ENCODE measurements around the gene FLT3LG.
"Not testable (repeated sequence)": the region's sequence is repeated elsewhere in the genome, so short reads cannot be mapped to it uniquely, and the experiment has no call there.

FLT3LG gene

DNA sequence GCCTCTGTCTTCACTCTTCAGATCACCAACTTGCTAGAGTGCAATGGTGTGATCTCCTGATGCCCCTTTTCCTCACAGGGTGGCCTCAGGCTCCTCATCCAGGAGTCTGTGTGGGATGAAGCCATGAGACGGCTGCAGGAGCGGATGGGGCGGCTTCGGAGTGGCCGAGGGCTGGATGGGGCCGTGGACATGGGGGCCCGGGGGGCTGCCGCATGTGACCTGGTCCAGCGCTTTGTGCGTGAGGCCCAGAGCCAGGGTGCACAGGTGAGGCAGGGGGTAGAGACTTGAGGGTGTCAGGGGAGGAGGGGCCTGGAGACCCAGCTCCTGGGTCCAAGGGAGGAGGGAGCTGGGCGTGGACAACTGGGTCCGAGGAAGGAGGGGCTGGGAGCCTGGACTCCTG lies 11.5 kb upstream of the FLT3LG start:
- Histone ChIP-seq H3K9me3 (ENCODE audit: control insufficient read depth in 2 of 2, low read length in 2 of 2) (no peaks in the 10 kb centered on the region), H3K9ac (ENCODE audit: low read length in 2 of 2) (no peak overlapping the region), H3K36me3 (ENCODE audit: control insufficient read depth in 2 of 2, insufficient read depth in 2 of 2, low read length in 2 of 2) (peaks cover 0 to 2% of the 10 kb centered on the region in 2 donors), H3K27ac (ENCODE audit: low read length) (no peak overlapping the region), H3K27me3 (ENCODE audit: control insufficient read depth in 1 of 2, insufficient read depth in 2 of 2, low read length in 2 of 2) (no peaks in the 10 kb centered on the region), H3K4me1 (ENCODE audit: control insufficient read depth, insufficient read depth, low read length) (peaks cover 4% of the 10 kb centered on the region), H3K4me3 (ENCODE audit: low read length in 2 of 2) (no peak overlapping the region)

DNA sequence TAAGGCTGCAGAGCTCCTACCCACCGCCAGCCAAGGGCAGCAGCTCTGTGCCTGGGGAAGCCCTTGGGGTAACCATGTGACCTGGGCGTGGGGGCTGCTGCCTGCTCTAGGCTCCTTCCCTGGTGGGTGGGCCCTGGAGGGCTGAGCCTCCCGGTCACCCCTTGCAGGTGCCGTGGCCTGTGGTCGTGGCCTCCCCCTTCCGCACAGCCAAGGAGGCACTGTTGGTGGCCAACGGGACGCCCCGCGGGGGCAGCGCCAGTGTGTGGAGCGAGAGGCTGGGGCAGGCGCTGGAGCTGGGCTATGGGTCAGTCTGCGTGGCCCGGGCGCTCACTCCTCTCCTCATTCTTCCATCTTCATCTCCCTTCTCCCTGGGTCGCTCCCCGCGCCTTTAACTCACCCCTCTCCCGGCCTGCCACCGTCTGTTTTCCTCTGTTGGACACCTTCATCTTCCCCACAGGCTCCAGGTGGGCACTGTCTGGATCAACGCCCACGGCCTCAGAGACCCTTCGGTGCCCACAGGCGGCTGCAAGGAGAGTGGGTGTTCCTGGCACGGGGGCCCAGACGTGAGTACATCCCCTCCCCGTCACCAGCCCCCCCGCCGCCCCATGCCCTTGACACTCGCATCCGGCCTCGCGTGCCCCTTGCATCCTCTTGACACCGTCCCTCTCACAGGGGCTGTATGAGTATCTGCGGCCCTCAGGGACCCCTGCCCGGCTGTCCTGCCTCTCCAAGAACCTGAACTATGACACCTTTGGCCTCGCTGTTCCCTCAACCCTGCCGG lies 9.9 kb upstream of the FLT3LG start:
- Histone ChIP-seq H3K9me3 (ENCODE audit: control insufficient read depth in 2 of 2, low read length in 2 of 2) (no peaks in the 10 kb centered on the region), H3K9ac (ENCODE audit: low read length in 2 of 2) (no peak overlapping the region), H3K4me1 (ENCODE audit: control insufficient read depth, insufficient read depth, low read length) (peaks cover 3% of the 10 kb centered on the region), H3K27me3 (ENCODE audit: control insufficient read depth in 1 of 2, insufficient read depth in 2 of 2, low read length in 2 of 2) (no peaks in the 10 kb centered on the region), H3K27ac (ENCODE audit: low read length) (no peak overlapping the region), H3K36me3 (ENCODE audit: control insufficient read depth in 2 of 2, insufficient read depth in 2 of 2, low read length in 2 of 2) (peaks cover 0 to 2% of the 10 kb centered on the region in 2 donors), H3K4me3 (ENCODE audit: low read length in 2 of 2) (no peak overlapping the region)

GRCh38 chr19:49465371-49465770 lies 8.6 kb upstream of the FLT3LG start:
- H3K27me3 ChIP-seq (ENCODE audit: control insufficient read depth in 1 of 2, insufficient read depth in 2 of 2, low read length in 2 of 2): no peaks in the 10 kb centered on the region

DNA sequence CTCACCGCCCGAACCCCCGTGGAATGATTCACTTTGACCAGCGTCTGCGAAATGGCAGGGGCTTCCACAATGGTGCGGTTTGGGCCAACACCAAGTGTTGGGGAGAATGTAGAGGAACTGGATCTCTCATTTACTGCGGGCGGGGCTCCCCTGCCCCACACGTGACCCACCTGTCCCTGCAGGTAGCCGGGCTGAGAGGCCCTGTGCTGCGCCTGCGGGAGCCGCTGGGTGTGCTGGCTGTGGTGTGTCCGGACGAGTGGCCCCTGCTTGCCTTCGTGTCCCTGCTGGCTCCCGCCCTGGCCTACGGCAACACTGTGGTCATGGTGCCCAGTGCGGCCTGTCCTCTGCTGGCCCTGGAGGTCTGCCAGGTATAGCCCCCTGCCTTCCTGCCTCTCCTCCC lies 5.8 kb upstream of the FLT3LG start:
- Histone ChIP-seq H3K9ac (ENCODE audit: low read length in 2 of 2) (no peak overlapping the region), H3K27me3 (ENCODE audit: control insufficient read depth in 1 of 2, insufficient read depth in 2 of 2, low read length in 2 of 2) (no peaks in the 10 kb centered on the region), H3K36me3 (ENCODE audit: control insufficient read depth in 2 of 2, insufficient read depth in 2 of 2, low read length in 2 of 2) (no peaks in the 10 kb centered on the region), H3K27ac (ENCODE audit: low read length) (peak overlapping the region; percentile 6), H3K9me3 (ENCODE audit: control insufficient read depth in 2 of 2, low read length in 2 of 2) (no peaks in the 10 kb centered on the region), H3K4me1 (ENCODE audit: control insufficient read depth, insufficient read depth, low read length) (peaks cover 5% of the 10 kb centered on the region), H3K4me3 (ENCODE audit: low read length in 2 of 2) (no peak overlapping the region)

More at GRCh38 chr19:49465371-49465770, 8.6 kb upstream of the FLT3LG start:
- no peak overlapping the region for H3K27ac ChIP-seq (ENCODE audit: low read length)
- H3K4me3 ChIP-seq (ENCODE audit: low read length in 2 of 2): no peak overlapping the region
- H3K9me3 ChIP-seq (ENCODE audit: control insufficient read depth in 2 of 2, low read length in 2 of 2): no peaks in the 10 kb centered on the region
- H3K9ac ChIP-seq (ENCODE audit: low read length in 2 of 2): no peak overlapping the region
- H3K36me3 ChIP-seq (ENCODE audit: control insufficient read depth in 2 of 2, insufficient read depth in 2 of 2, low read length in 2 of 2): no peaks in the 10 kb centered on the region
- peaks cover 5% of the 10 kb centered on the region for H3K4me1 ChIP-seq (ENCODE audit: control insufficient read depth, insufficient read depth, low read length)

DNA sequence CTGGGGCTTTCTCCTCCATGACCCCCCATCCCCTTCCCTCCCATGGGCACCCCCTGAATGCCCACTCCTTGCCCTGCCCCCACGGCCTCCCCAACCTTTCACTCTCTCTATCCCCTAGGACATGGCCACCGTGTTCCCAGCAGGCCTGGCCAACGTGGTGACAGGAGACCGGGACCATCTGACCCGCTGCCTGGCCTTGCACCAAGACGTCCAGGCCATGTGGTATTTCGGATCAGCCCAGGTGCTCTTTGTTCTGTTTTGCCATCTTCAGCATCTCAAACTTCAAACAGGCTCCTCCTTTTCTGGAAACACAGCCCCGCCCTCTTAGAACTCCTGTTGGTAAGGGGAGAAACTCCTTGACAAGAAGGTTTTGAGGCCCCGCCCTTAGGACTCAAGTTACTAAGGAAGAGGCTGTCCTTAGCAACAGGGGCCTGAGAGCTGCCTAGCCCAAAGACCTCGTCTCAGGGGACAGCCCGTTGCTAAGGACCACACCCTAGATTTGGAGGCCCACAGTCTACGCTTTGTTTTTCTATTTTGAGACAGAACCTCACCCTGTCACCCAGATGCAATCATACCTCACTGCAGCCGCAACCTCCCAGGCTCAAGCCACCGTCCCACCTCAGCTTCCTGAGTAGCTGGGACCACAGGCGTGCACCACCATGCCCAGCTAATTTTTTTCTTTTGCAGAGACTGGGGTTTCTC lies 5.1 kb upstream of the FLT3LG start:
- Histone ChIP-seq H3K9me3 (ENCODE audit: control insufficient read depth in 2 of 2, low read length in 2 of 2) (no peaks in the 10 kb centered on the region), H3K9ac (ENCODE audit: low read length in 2 of 2) (no peak overlapping the region), H3K36me3 (ENCODE audit: control insufficient read depth in 2 of 2, insufficient read depth in 2 of 2, low read length in 2 of 2) (no peaks in the 10 kb centered on the region), H3K4me3 (ENCODE audit: low read length in 2 of 2) (no peak overlapping the region), H3K27me3 (ENCODE audit: control insufficient read depth in 1 of 2, insufficient read depth in 2 of 2, low read length in 2 of 2) (no peaks in the 10 kb centered on the region), H3K4me1 (ENCODE audit: control insufficient read depth, insufficient read depth, low read length) (peaks cover 10% of the 10 kb centered on the region), H3K27ac (ENCODE audit: low read length) (peak overlapping the region; percentile 6)

- Histone ChIP-seq H3K4me1 (ENCODE audit: control insufficient read depth, insufficient read depth, low read length) (peaks cover 17% of the 10 kb centered on the region), H3K36me3 (ENCODE audit: control insufficient read depth in 2 of 2, insufficient read depth in 2 of 2, low read length in 2 of 2) (no peaks in the 10 kb centered on the region), H3K27ac (ENCODE audit: low read length) (no peak overlapping the region), H3K9ac (ENCODE audit: low read length in 2 of 2) (no peak overlapping the region), H3K9me3 (ENCODE audit: control insufficient read depth in 2 of 2, low read length in 2 of 2) (no peaks in the 10 kb centered on the region), H3K27me3 (ENCODE audit: control insufficient read depth in 1 of 2, insufficient read depth in 2 of 2, low read length in 2 of 2) (no peaks in the 10 kb centered on the region), H3K4me3 (ENCODE audit: low read length in 2 of 2) (no peak overlapping the region)
Measured at GRCh38 chr19:49469828-49470614, 4.0 kb upstream of the FLT3LG start.

DNA sequence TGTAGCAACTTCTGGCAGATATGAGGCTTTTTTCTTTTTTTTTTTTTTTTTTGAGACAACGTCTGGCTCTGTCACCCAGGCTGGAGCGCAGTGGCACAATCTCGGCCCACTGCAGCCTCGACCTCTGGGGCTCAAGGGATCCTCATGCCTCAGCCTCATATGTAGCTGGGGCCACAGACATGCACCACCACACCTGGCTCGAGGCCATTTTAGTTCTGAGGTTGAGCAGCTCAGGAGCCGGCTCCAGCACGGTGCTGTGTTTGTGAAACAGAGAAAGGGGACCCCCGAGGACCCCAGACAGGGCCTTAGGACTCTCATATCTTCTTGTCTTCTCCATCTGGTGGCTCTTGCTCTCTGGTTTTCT lies 3.4 kb upstream of the FLT3LG start:
- no peaks in the 10 kb centered on the region for H3K9me3 ChIP-seq (ENCODE audit: control insufficient read depth in 2 of 2, low read length in 2 of 2)
- H3K27ac ChIP-seq (ENCODE audit: low read length): no peak overlapping the region
- no peak overlapping the region for H3K4me3 ChIP-seq (ENCODE audit: low read length in 2 of 2)
- no peaks in the 10 kb centered on the region for H3K36me3 ChIP-seq (ENCODE audit: control insufficient read depth in 2 of 2, insufficient read depth in 2 of 2, low read length in 2 of 2)
- no peak overlapping the region for H3K9ac ChIP-seq (ENCODE audit: low read length in 2 of 2)
- H3K4me1 ChIP-seq (ENCODE audit: control insufficient read depth, insufficient read depth, low read length): peaks cover 17% of the 10 kb centered on the region
- no peaks in the 10 kb centered on the region for H3K27me3 ChIP-seq (ENCODE audit: control insufficient read depth in 1 of 2, insufficient read depth in 2 of 2, low read length in 2 of 2)

- no peak overlapping the region for H3K9ac ChIP-seq (ENCODE audit: low read length in 2 of 2)
- H3K27ac ChIP-seq (ENCODE audit: low read length): no peak overlapping the region
- no peaks in the 10 kb centered on the region for H3K27me3 ChIP-seq (ENCODE audit: control insufficient read depth in 1 of 2, insufficient read depth in 2 of 2, low read length in 2 of 2)
- no peaks in the 10 kb centered on the region for H3K36me3 ChIP-seq (ENCODE audit: control insufficient read depth in 2 of 2, insufficient read depth in 2 of 2, low read length in 2 of 2)
- H3K4me1 ChIP-seq (ENCODE audit: control insufficient read depth, insufficient read depth, low read length): peaks cover 26% of the 10 kb centered on the region
- no peaks in the 10 kb centered on the region for H3K9me3 ChIP-seq (ENCODE audit: control insufficient read depth in 2 of 2, low read length in 2 of 2)
- H3K4me3 ChIP-seq (ENCODE audit: low read length in 2 of 2): no peak overlapping the region
Measured at GRCh38 chr19:49472936-49473335, 1.1 kb upstream of the FLT3LG start.

- H3K9ac ChIP-seq (ENCODE audit: low read length in 2 of 2): peak overlapping the region; percentile 83 to 84
- peak overlapping the region; percentile 71 for H3K27ac ChIP-seq (ENCODE audit: low read length)
- not testable (repeated sequence) for H3K27me3 ChIP-seq (ENCODE audit: control insufficient read depth in 1 of 2, insufficient read depth in 2 of 2, low read length in 2 of 2); H3K9me3 ChIP-seq (ENCODE audit: control insufficient read depth in 2 of 2, low read length in 2 of 2); H3K36me3 ChIP-seq (ENCODE audit: control insufficient read depth in 2 of 2, insufficient read depth in 2 of 2, low read length in 2 of 2)
- peaks cover 28% of the 10 kb centered on the region for H3K4me1 ChIP-seq (ENCODE audit: control insufficient read depth, insufficient read depth, low read length)
- H3K4me3 ChIP-seq (ENCODE audit: low read length in 2 of 2): peak overlapping the region; percentile 78 to 81
Measured at GRCh38 chr19:49473501-49473867, 531 bp upstream of the FLT3LG start.

- H3K36me3 ChIP-seq (ENCODE audit: control insufficient read depth in 2 of 2, insufficient read depth in 2 of 2, low read length in 2 of 2): no peaks in the 10 kb centered on the region
- peak overlapping the region; percentile 78 to 81 for H3K4me3 ChIP-seq (ENCODE audit: low read length in 2 of 2)
- H3K27me3 ChIP-seq (ENCODE audit: control insufficient read depth in 1 of 2, insufficient read depth in 2 of 2, low read length in 2 of 2): no peaks in the 10 kb centered on the region
- H3K9me3 ChIP-seq (ENCODE audit: control insufficient read depth in 2 of 2, low read length in 2 of 2): no peaks in the 10 kb centered on the region
- peak overlapping the region; percentile 83 to 84 for H3K9ac ChIP-seq (ENCODE audit: low read length in 2 of 2)
- peaks cover 26% of the 10 kb centered on the region for H3K4me1 ChIP-seq (ENCODE audit: control insufficient read depth, insufficient read depth, low read length)
- peak overlapping the region; percentile 71 for H3K27ac ChIP-seq (ENCODE audit: low read length)
Measured at GRCh38 chr19:49474542-49474924, 518 bp downstream of the FLT3LG start.
